Measurements from ENCODE around the gene NME1.

- TF ChIP-seq GATA3 (IDR thresholded peaks at IDR 0.05; ENCODE audit: low read depth, low read length) (no peak), GATA2 (IDR thresholded peaks at IDR 0.05; ENCODE audit: low read depth, low read length) (no peak)
These were observed 13.0 kb downstream of the NME1 start, which contains the start of gene NME2 for GRCh38 chr17:51166198-51166986.

All from SH-SY5Y (cell line).